Stimulated activated CD4-positive, alpha-beta T cell treated with anti-CD3 and anti-CD28 coated beads, TNF-alpha, amount 100 ng/mL, for 48 hours (primary cell): ENCODE measurements around the gene RAB7A.

Experiments
- DNase-seq, 3 donors: peaks; one replicate each; pipeline ENCODE4 v3.0.0-alpha.2; 2020; ENCODE audit warnings: low read depth in 3 of 3

The RAB7A gene

GRCh38 chr3:128849911-128850455 lies 124.0 kb downstream of the RAB7A start:
- no peak for DNase-seq

- DNase-seq, result no peak
Measured at GRCh38 chr3:128850544-128850943, 124.6 kb downstream of the RAB7A start.

- DNase-seq, result no peak
Measured at GRCh38 chr3:128851601-128852000, 125.6 kb downstream of the RAB7A start.

- DNase-seq, result no peak
Measured at GRCh38 chr3:128853826-128854225, 127.8 kb downstream of the RAB7A start.

- no peak for DNase-seq
Measured at GRCh38 chr3:128854475-128854874, 128.5 kb downstream of the RAB7A start.

- DNase-seq, result no peak
Measured at GRCh38 chr3:128855569-128855968, 129.6 kb downstream of the RAB7A start.

- DNase-seq, result no peak
Measured at GRCh38 chr3:128858167-128858566, 132.2 kb downstream of the RAB7A start.

- DNase-seq, result no peak
Measured at GRCh38 chr3:128859630-128860029, 133.6 kb downstream of the RAB7A start.

- no peak for DNase-seq
Measured at GRCh38 chr3:128861491-128861890, 135.5 kb downstream of the RAB7A start.

GRCh38 chr3:128863560-128863959 lies 137.6 kb downstream of the RAB7A start:
- no peak for DNase-seq
